Spleen (tissue), 7 donors: ENCODE measurements around the gene CAMTA1.

Experiments
- CTCF ChIP-seq, 11 experiments: fragments of 200-600 bp in 7 of 11; fragments of 450-650 bp in 4 of 11; sonication (generic) in 4 of 11; IDR thresholded peaks in 8 of 11; conservative IDR thresholded peaks in 3 of 11; 1 replicate in 7 of 11; 2 replicates in 4 of 11; pipeline versions ENCODE4 v1.4.0 to v1.8.0; 2016 to 2021; ENCODE audit warnings: antibody characterized with exemption in 11 of 11, inconsistent platforms in 4 of 11, mild to moderate bottlenecking in 1 of 11
- POLR2A ChIP-seq, 3 donors: fragments of 450-650 bp; IDR thresholded peaks; one replicate each; pipeline ENCODE4 v1.5.1; 2017; ENCODE audit warnings: antibody characterized with exemption in 3 of 3, mild to moderate bottlenecking in 1 of 3
- donor health status: DM: no; HTN: no; CAD: no; lungs with moderate emphysema.
- donor health status: DM: no; HTN: no; CAD: no.
- donor health status: DM: no; HTN: no; CAD: no.

DNA sequence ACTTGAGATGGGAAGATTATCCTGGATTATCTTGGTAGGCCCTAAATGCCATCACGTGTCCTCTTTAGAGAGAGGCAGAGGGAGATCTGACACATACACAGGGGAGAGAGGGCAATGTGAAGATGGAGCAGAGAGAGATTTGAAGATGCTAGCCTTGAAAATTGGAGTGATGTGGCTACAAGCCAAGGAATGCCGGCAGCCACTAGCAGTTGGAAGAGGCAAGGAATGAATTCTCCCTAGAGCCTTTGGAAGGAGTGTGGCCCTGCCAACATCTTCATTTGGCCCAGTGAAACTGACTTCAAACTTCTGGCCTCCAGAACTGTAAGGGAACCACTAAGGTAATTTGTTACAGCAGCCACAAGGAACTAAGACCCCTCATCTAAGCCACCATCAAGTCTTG is 8.9 kb upstream of the CAMTA1 start:
- TF ChIP-seq CTCF (IDR thresholded peaks at IDR 0.05 in 8 of 11, conservative IDR thresholded peaks at IDR 0.05 in 3 of 11) (no peak), POLR2A (IDR thresholded peaks at IDR 0.05) (no peak)
